ENCODE data around the gene GRB2.
"Not testable (repeated sequence)": the region's sequence is repeated elsewhere in the genome, so short reads cannot be mapped to it uniquely, and the experiment has no call there.

Gene GRB2

GRCh38 chr17:75384751-75385150, 20.7 kb downstream of the GRB2 start:
- no peak for DNase-seq

- no peak for DNase-seq
Measured at GRCh38 chr17:75383842-75384195, 21.7 kb downstream of the GRB2 start.

GRCh38 chr17:75380750-75381149, 24.7 kb downstream of the GRB2 start:
- DNase-seq = no peak

- no peak for DNase-seq
Measured at GRCh38 chr17:75380315-75380714, 25.2 kb downstream of the GRB2 start.

GRCh38 chr17:75379426-75379825, 26.1 kb downstream of the GRB2 start:
- not testable (repeated sequence) for DNase-seq

GRCh38 chr17:75373280-75373679, 32.2 kb downstream of the GRB2 start:
- DNase-seq = no peak

GRCh38 chr17:75371981-75372380, 33.5 kb downstream of the GRB2 start:
- no peak for DNase-seq

- peak; percentile 14 to 47 for DNase-seq
Measured at GRCh38 chr17:75371339-75371738, 34.1 kb downstream of the GRB2 start.

GRCh38 chr17:75370286-75370915, 35.1 kb downstream of the GRB2 start:
- no peak for DNase-seq

- not testable (repeated sequence) for DNase-seq
Measured at GRCh38 chr17:75367838-75368789, 37.4 kb downstream of the GRB2 start.

- DNase-seq = no peak
Measured at GRCh38 chr17:75367312-75367711, 38.2 kb downstream of the GRB2 start.

- DNase-seq = no peak
Measured at GRCh38 chr17:75366432-75366831, 39.0 kb downstream of the GRB2 start.

- no peak for DNase-seq
Measured at GRCh38 chr17:75365931-75366275, 39.6 kb downstream of the GRB2 start.

- no peak for DNase-seq
Measured at GRCh38 chr17:75365009-75365930, 40.2 kb downstream of the GRB2 start.

GRCh38 chr17:75364078-75364477, 41.4 kb downstream of the GRB2 start:
- DNase-seq = no peak

GRCh38 chr17:75361996-75362395, 43.5 kb downstream of the GRB2 start:
- DNase-seq = no peak

- no peak for DNase-seq
Measured at GRCh38 chr17:75361344-75361743, 44.1 kb downstream of the GRB2 start.

- DNase-seq = no peak
Measured at GRCh38 chr17:75356260-75356937, 49.1 kb downstream of the GRB2 start.

GRCh38 chr17:75353176-75353575, 52.3 kb downstream of the GRB2 start:
- no peak for DNase-seq

- DNase-seq = no peak
Measured at GRCh38 chr17:75352079-75352569, 53.4 kb downstream of the GRB2 start.

- no peak for DNase-seq
Measured at GRCh38 chr17:75350706-75351105, 54.8 kb downstream of the GRB2 start.

- no peak for DNase-seq
Measured at GRCh38 chr17:75350029-75350428, 55.4 kb downstream of the GRB2 start.

- DNase-seq = no peak
Measured at GRCh38 chr17:75349589-75349988, 55.9 kb downstream of the GRB2 start.

Data from CD4-positive, alpha-beta T cell treated with Interferon alpha-2 for 1 hour (primary cell).